HepG2 (cell line): ENCODE measurements around the gene OLFM1.

ENCODE experiments used
- HNRNPH1 ChIP-seq: fragments of 200-400 bp; formaldehyde crosslinking; optimal IDR thresholded peaks from 2 replicates; pipeline ENCODE3; 2017; ENCODE audit warnings: mild to moderate bottlenecking, low read depth, low read length
- JUNB ChIP-seq: sonication (generic); formaldehyde crosslinking; IDR thresholded peaks from 2 replicates; pipeline ENCODE4 v1.8.0; 2022; ENCODE audit warnings: missing genetic modification reagents, mild to moderate bottlenecking, borderline replicate concordance
- SATB2 ChIP-seq: sonication (generic); formaldehyde crosslinking; IDR thresholded peaks from 2 replicates; pipeline ENCODE4 v1.5.0; 2020; ENCODE audit warnings: missing genetic modification reagents
- SP4 ChIP-seq: sonication (generic); formaldehyde crosslinking; IDR thresholded peaks from 2 replicates; pipeline ENCODE4 v1.8.1; 2023; ENCODE audit warnings: mild to moderate bottlenecking, missing genetic modification reagents
- TAF1 ChIP-seq: sonication (generic); formaldehyde crosslinking; IDR thresholded peaks from 2 replicates; pipeline ENCODE4 v1.4.0; 2020; ENCODE audit warnings: missing genetic modification reagents
- TFAP4 ChIP-seq: sonication (generic); IDR thresholded peaks from 2 replicates; pipeline ENCODE4 v1.6.1; 2016; ENCODE audit warnings: low read depth, borderline replicate concordance
- ZNF383 ChIP-seq: sonication (generic); formaldehyde crosslinking; IDR thresholded peaks from 2 replicates; pipeline ENCODE4 v1.4.0; 2020; ENCODE audit warnings: missing genetic modification reagents, mild to moderate bottlenecking, borderline replicate concordance

DNA sequence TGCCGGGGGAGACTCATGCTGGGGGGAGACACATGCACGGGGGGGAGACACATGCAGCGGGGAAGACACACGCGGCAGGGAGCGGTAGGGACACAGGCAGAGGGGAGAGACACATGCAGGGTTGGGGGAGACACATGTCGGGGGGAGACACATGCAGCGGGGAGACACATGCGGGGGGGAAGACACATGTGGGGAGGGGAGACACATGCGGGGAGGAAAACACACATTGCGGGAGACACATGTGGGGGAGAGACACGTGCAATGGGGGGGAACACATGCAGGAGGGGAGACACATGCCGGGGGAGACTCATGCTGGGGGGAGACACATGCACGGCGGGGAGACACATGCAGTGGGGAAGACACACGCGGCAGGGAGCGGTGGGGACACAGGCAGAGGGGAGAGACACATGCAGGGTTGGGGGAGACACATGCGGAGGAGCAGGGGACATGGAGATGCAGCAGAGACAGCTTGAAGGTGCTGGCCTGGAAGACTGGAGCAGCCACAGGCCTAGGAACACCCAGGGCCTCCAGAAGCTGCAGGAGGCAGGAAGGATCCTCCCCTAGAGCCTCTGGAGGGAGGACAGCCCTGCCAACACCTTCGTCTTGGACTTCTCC lies 20.3 kb upstream of the OLFM1 start:
- TF ChIP-seq JUNB (CRISPR knock-in tag) (no peak), HNRNPH1 (no peak), SP4 (no peak), TFAP4 (no peak), SATB2 (CRISPR knock-in tag) (no peak), TAF1 (no peak), ZNF383 (CRISPR knock-in tag) (no peak)
